Panc1 (cell line): ENCODE data around the gene SFSWAP.

ENCODE experiments used
- CTCF ChIP-seq: fragments of 450-650 bp; IDR thresholded peaks from 2 replicates; pipeline ENCODE4 v1.5.1; 2017; ENCODE audit warnings: mild to moderate bottlenecking
- POLR2AphosphoS5 ChIP-seq: IDR thresholded peaks from 2 replicates; pipeline ENCODE4 v1.6.1; 2012; ENCODE audit warnings: mild to moderate bottlenecking, low read depth, low read length, moderate library complexity
- SIN3A ChIP-seq: IDR thresholded peaks from 2 replicates; pipeline ENCODE4 v1.6.1; 2012; ENCODE audit warnings: low read depth, mild to moderate bottlenecking, low read length, moderate library complexity, borderline replicate concordance; ENCODE audit not compliant: insufficient read depth
- TF ChIP-seq, protein P1 (sequence below), 2 experiments: IDR thresholded peaks; 2 replicates each; pipeline ENCODE4 v1.6.1; 2011 to 2012; ENCODE audit warnings: low read depth in 2 of 2, control low read depth in 1 of 2, low read length in 1 of 2, mild to moderate bottlenecking in 1 of 2, moderate library complexity in 1 of 2; ENCODE audit not compliant: insufficient read depth in 1 of 2

GRCh38 chr12:131830914-131831571 is 120.2 kb downstream of the SFSWAP start:
- TF ChIP-seq CTCF (no peak), POLR2AphosphoS5 (no peak), SIN3A (no peak; the same call in 1 of the 2 replicates)
- TF ChIP-seq, protein P1, sequence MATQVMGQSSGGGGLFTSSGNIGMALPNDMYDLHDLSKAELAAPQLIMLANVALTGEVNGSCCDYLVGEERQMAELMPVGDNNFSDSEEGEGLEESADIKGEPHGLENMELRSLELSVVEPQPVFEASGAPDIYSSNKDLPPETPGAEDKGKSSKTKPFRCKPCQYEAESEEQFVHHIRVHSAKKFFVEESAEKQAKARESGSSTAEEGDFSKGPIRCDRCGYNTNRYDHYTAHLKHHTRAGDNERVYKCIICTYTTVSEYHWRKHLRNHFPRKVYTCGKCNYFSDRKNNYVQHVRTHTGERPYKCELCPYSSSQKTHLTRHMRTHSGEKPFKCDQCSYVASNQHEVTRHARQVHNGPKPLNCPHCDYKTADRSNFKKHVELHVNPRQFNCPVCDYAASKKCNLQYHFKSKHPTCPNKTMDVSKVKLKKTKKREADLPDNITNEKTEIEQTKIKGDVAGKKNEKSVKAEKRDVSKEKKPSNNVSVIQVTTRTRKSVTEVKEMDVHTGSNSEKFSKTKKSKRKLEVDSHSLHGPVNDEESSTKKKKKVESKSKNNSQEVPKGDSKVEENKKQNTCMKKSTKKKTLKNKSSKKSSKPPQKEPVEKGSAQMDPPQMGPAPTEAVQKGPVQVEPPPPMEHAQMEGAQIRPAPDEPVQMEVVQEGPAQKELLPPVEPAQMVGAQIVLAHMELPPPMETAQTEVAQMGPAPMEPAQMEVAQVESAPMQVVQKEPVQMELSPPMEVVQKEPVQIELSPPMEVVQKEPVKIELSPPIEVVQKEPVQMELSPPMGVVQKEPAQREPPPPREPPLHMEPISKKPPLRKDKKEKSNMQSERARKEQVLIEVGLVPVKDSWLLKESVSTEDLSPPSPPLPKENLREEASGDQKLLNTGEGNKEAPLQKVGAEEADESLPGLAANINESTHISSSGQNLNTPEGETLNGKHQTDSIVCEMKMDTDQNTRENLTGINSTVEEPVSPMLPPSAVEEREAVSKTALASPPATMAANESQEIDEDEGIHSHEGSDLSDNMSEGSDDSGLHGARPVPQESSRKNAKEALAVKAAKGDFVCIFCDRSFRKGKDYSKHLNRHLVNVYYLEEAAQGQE (IDR thresholded peaks at IDR 0.05; ENCODE audit: insufficient read depth in 1 of 2, low read depth in 2 of 2, low read length in 1 of 2), result no peak
